LHCN-M2 (cell line): ENCODE results near the gene RBM26. TPM values are rescaled to one million over a fixed set of nuclear protein-coding genes. Genes with fewer than 3 reads are reported as not detected.
"Not testable (repeated sequence)": the region's sequence is repeated elsewhere in the genome, so short reads cannot be mapped to it uniquely, and the experiment has no call there.

Experiments
- DNase-seq: peaks from one replicate; pipeline ENCODE4 v3.0.0-alpha.2; 2012; ENCODE audit warnings: low read depth
- total RNA-seq: library from RNA; depleted of rRNA; stranded (reverse); fragments of >200 nt; gene quantifications from 2 replicates; pipeline ENCODE4 v1.2.3, GENCODE V29; 2014

Gene RBM26
- total RNA-seq, 1 experiment from 2014 or later = 33.1 TPM

DNA sequence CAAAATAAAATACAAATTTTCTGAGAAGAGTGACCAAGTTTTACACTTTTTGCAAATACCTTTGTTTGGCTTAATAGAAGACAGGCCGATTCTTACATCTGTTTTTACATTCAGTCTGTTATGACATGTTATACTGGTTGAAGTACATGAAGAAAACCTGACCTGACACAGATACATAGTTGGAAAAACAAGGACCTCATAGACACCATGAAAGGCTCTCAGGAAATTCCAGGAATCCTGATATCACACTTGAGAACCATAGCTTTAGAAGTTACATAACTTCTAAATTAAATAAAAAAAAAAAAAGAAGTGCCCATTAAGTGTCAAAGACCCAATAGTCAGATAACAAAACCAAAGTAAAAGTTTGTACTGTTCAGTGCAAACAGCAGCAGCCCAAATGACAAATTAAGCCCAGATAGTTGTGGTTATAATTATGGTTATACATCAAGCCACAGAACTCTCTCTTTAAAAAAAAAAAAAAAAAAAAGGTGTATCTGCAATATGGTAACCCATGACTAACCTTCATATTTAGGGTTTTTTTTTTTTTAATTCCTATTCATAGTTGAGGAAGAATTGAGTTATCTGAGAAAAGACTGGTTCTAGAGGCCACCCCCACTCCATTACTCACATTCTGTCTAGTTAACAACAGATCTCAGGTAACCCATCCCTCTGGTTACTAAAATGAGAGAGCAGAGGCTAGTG, 19.8 kb downstream of the RBM26 start:
- peak; percentile 20 for DNase-seq

GRCh38 chr13:79385694-79386093, 20.4 kb downstream of the RBM26 start:
- DNase-seq = peak; percentile 54

- no peak for DNase-seq
Observed at GRCh38 chr13:79384022-79384610, 21.9 kb downstream of the RBM26 start.

DNA sequence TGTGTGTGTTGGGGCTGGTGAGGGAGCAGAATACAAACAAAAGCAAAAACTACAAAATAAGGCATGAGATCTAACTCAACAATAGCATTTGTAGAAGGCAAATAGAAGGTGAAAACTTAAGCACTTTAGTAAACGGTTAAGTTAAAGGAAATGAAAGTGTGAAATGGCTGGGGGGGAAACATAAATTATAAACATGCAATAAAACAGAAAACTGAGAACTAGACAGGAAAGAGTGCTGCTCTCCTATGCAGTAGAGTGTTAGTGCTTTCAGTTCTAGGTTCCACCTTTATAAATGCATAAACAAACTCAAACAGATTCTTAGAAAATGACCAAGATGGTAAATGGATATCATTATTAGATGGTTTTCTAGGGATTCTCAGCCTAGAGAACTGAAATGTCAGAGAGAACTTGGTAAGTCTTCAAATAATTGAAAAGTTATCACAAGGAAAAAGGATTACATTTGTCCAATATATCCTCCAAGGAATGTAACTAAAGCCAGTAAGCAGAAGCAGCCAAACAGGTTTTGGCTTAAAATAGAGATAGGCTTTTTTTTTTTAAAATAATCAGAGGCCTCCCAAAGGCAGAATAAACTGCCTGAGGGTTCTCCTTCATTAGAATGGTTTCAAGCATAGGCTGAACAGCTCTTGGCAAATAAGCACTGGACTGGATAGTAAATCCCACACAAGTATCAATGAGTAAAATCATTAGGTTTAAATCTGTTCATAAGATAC, 23.3 kb downstream of the RBM26 start:
- no peak for DNase-seq

DNA sequence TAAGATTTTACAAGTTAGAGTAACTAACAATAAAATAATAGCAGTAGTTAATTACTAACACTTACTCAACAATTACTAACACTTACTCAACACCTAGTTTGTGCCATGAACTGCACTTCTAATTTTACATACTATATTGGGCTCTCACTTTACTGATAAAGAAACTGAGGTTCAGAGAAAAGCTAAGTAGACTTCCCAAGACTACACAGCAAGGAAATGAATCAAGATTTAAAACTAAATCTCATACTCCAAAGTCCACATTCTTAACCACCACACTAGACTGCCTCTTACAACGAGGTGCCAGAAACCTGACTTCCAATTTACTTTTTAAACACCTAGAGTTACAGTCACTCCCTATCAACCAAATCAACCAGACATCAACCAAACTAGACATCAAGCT, 25.1 kb downstream of the RBM26 start:
- DNase-seq = no peak

- no peak for DNase-seq
Observed at GRCh38 chr13:79379274-79379673, 26.8 kb downstream of the RBM26 start.

- no peak for DNase-seq
Observed at GRCh38 chr13:79376843-79377242, 29.2 kb downstream of the RBM26 start.

- DNase-seq = no peak
Observed at GRCh38 chr13:79374578-79374977, 31.5 kb downstream of the RBM26 start.

DNA sequence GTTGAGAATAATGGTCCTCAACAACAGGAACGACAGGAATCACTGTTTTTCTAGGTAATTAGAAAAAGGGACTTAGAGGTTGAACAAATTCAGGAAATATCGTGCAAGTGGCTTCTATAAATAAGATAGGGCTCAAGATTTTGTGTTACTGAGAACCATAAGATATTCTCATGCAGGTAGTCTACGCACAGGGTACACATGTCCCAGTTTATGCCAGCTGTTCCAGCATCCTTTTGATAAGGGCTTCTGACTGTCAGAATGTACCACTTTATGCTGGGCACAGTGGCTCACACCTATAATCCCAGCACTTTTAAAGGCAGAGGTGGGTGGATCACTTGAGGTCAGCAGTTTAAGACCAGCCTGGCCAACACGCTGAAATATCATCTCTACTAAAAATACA, 32.1 kb downstream of the RBM26 start:
- DNase-seq = no peak

DNA sequence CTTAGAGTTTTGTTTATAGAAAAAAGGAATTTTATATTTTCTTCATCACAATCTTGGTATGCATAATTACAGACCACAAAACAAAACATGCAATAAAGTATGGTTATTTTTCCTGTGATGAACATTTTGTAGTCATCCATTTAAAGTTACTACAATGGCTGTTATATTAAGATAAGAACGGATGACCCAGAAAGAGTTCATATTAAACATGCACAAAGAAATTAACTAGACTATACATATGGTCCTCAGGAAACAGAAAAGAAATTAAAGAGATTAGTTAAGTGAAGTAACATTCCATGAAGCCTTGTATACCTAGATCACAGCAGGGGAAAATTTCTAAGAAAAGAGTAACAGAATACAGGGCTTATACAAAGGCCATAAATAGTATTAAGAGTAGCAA, 36.8 kb downstream of the RBM26 start:
- no peak for DNase-seq

GRCh38 chr13:79365981-79366380, 40.1 kb downstream of the RBM26 start:
- no peak for DNase-seq

DNA sequence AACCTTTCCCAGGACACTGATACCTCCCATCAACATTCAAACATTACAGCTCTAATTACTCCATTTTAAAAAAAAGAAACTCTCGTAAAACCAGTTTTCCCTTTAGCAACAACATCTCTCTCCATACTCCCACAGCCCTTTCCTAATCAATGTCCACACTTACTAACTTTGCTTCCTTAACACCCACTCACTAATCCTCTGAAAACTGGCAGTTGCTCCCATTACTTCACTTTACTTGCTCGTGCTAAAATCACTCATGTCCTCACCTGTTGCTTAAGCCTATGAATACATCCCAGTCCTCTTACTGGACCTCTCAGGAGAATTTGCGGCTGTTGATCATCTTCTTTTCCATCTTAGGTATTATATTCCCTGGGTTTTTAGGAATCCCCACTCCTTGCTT, 44.8 kb downstream of the RBM26 start:
- DNase-seq = no peak

GRCh38 chr13:79360095-79360494, 46.0 kb downstream of the RBM26 start:
- DNase-seq = no peak

DNA sequence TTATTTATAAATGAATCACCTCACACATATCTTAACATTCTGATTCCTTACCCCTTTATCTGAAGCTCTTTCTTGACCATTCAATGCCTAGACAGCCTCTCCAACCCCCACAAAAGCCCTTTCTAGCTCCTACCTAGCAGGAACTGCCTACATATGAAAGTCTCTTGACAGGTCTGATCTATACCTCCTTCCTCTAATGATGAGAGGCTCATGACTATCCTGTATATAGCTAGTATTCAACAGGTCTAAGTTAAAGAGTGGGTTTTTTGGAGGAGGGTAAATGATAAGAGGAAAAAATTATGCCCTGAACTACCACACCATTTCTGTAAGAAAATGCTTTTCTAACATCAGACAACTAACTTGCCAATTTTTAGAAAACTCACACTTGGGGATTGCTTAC, 47.0 kb downstream of the RBM26 start:
- DNase-seq = no peak

DNA sequence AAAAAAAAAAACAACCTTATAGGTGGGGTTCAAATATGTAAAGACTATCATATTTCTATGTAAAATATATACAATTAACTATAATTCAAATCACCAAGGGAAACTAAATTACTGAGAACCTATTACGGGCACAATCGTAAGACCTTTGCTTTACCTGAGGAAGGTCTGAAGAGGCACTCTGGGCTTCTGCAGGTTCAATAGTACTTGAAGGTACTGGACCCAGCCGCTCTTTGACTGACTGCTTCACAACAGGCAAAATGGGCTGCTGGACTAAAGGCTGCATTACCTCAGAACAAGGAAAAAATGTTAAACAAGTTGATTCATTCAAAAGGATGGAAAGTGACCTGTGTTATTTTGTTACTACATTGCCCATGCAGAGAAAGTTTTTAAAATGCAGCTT, 51.8 kb downstream of the RBM26 start:
- DNase-seq = no peak

GRCh38 chr13:79353693-79354092, 52.4 kb downstream of the RBM26 start:
- no peak for DNase-seq

GRCh38 chr13:79352107-79352506, 53.9 kb downstream of the RBM26 start:
- DNase-seq = no peak

- DNase-seq = not testable (repeated sequence)
Observed at GRCh38 chr13:79349608-79350007, 56.4 kb downstream of the RBM26 start.

GRCh38 chr13:79349011-79349410, 57.0 kb downstream of the RBM26 start:
- no peak for DNase-seq

DNA sequence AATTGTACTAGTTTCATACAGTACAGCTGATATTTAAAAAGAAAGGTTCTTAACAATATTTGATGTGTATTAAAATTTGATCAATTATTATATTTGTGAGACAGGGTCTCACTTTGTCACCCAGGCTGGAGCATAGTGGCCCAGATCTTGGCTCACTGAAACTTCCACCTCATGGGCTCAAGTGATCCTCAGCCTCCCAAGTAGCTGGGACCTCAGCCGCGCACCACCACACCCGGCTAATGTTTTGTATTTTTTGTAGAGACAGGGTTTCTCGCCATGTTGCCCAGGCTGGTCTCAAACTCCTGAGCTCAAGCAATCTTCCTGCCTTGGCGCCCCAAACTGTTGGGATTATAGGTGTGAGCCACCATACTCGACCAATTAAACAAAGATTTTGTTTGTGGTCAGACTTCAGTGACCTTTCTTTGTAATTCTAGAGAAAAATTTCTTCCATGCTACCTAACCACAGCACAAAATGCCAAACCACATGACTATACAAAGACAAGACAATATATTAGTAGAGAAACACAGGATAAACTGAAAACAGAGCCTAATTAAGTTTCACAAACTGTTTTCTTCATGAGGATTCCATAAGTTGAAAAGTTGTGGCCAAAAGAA, 59.6 kb downstream of the RBM26 start:
- peak; percentile 9 for DNase-seq

DNA sequence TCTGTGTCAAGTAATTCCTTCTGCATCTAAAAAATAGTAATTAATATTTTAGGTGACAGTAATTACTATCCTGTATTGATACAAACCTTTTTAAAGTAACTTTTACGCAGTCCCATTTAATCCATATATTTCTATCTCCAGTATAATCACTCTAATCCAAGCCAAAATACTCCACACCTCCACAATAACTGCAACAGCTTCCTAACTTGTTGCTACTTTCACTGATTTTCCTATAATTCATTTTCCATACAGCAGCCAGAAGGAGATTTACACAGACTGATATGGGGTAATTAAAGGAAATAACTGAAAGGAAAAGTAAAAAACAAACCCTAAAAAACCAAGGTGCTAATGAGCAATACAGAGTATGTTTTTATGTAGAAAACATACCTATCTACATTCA, 64.9 kb downstream of the RBM26 start:
- DNase-seq = no peak

DNA sequence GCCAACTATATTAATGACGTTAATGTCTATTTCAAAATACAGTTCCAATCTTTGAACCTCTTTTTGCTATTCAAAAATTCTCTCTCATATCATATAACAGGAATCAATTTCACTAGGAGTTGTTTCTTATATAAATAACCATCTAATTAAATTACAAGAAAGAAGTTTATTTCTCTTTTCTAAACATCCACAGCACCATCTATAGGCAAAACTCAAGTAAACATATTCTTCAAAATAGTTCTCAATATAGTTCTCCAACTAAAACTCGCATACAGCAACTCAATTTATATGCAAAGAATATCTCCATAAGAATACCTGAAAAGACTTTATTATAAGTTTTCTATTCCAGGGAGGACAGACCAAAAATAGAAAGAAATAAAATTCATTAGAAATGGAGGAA, 65.6 kb downstream of the RBM26 start:
- DNase-seq = no peak

DNA sequence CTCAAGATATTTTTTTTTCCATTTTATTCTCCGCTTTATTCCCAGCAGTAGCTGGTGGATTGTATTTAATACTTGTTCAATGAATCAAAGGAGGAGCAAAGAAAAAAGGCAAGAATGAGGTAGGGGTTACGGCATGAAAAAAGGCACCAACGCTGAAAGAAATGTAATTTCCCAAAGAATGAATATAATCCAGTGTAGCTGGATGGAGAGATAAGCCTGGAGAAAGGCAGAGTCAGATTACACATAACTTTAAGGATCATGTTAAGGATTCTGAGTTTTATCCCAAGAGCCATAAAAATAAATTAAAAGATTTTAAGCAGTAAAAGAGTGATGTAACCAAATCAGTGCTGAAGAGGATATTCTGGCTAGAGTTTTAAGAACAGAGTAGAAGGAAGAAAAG, 67.7 kb downstream of the RBM26 start:
- no peak for DNase-seq
